BE2C (cell line): ENCODE results near the gene UNC13C.

ENCODE experiments used
- DNase-seq: peaks from one replicate; pipeline ENCODE4 v3.0.0-alpha.2; 2020
- H3K27me3 ChIP-seq: fragments of 250-450 bp; sonication (Bioruptor Pico); 2 replicates; pipeline ENCODE4 v1.5.1; 2020; ENCODE audit warnings: mild to moderate bottlenecking
- H3K36me3 ChIP-seq: fragments of 250-450 bp; sonication (Bioruptor Pico); 2 replicates; pipeline ENCODE4 v1.5.1; 2020; ENCODE audit warnings: mild to moderate bottlenecking
- H3K4me1 ChIP-seq: fragments of 250-450 bp; sonication (Bioruptor Pico); 2 replicates; pipeline ENCODE4 v1.5.1; 2020
- H3K4me3 ChIP-seq: 2 replicates; pipeline ENCODE4 v1.5.1; 2011; ENCODE audit warnings: low read depth, low read length
- H3K9me3 ChIP-seq: fragments of 250-450 bp; sonication (Bioruptor Pico); 2 replicates; pipeline ENCODE4 v1.5.1; 2020
- CTCF ChIP-seq: IDR thresholded peaks from 2 replicates; pipeline ENCODE4 v1.5.1; 2012; ENCODE audit warnings: mild to moderate bottlenecking, low read depth, low read length

UNC13C gene

DNA sequence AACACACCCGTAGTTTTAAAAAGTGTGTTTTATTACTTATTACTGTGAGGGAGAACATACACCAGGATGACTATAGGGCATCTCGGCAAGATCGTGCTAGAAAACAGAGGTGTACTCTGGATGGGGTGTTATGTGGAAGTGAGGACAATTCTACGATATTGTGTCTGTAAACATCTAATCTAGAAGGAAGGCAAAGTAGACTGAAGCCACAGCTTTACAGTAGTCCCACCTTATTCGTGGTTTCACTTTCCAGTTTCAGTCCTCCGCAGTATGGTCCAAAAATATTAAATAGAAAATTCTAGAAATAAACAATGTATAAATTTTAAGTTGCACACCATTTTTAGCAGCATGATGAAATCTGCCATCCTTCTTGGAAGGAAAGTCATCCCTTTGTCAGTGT is 277.9 kb downstream of the UNC13C start:
- Histone ChIP-seq H3K27me3 (no peaks in the 10 kb centered on the region), H3K4me1 (no peaks in the 10 kb centered on the region), H3K36me3 (no peaks in the 10 kb centered on the region), H3K4me3 (no peak overlapping the region), H3K9me3 (no peaks in the 10 kb centered on the region)
- DNase-seq: no peak
- no peak for TF ChIP-seq CTCF

DNA sequence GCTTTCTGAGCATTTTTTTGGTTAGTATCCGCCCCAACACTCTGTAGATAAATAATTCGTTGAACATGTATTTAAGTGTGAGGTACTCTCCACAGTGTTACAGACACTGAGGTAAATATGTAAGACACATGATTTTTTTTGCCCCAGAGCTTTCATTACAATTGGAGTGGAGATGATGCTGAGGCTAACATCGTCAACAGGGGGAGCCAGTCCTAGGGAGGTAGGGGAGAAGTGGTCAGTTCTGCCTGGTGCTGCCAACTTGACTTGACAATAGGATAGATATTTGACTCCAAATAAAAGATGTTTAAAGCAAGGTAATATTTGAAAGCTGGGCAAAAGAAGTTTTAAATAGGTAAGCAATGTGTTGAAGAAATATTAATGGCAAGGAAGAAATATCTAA is 295.7 kb downstream of the UNC13C start:
- no peak overlapping the region for H3K4me3 ChIP-seq
- peak; percentile 52 for TF ChIP-seq CTCF
- no peaks in the 10 kb centered on the region for H3K4me1 ChIP-seq
- no peaks in the 10 kb centered on the region for H3K36me3 ChIP-seq
- DNase-seq: peak; percentile 16
- no peaks in the 10 kb centered on the region for H3K9me3 ChIP-seq
- H3K27me3 ChIP-seq: no peaks in the 10 kb centered on the region

DNA sequence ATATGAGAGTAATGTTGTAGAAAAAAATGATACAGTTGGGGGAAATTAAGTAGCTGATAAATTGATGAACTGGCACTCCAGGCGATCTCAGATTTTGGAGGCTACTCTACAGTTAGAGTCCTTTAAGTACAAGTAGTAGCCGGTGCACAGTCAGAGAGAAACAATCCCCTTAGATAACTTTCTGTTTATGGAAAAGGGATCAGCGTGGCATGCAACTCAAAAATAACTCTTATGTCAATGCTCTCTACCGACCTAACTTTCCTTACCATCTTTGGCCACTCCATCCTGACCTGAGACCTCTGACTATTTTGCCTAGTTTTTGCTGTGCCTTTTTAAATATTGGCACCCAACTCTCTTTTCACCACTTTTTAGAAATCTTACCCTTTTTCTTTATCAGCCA is 299.6 kb downstream of the UNC13C start:
- no peak for DNase-seq
- TF ChIP-seq CTCF: no peak
- H3K27me3 ChIP-seq: no peaks in the 10 kb centered on the region

GRCh38 chr15:54280726-54281125 is 302.5 kb downstream of the UNC13C start:
- no peaks in the 10 kb centered on the region for H3K36me3 ChIP-seq
- no peak for DNase-seq
- H3K27me3 ChIP-seq: no peaks in the 10 kb centered on the region
- no peaks in the 10 kb centered on the region for H3K9me3 ChIP-seq
- no peak for TF ChIP-seq CTCF
- H3K4me1 ChIP-seq: no peaks in the 10 kb centered on the region
- H3K4me3 ChIP-seq: no peak overlapping the region

More for the DNA sequence above, 299.6 kb downstream of the UNC13C start:
- Histone ChIP-seq H3K36me3 (no peaks in the 10 kb centered on the region), H3K9me3 (no peaks in the 10 kb centered on the region), H3K4me3 (no peak overlapping the region), H3K4me1 (no peaks in the 10 kb centered on the region)

DNA sequence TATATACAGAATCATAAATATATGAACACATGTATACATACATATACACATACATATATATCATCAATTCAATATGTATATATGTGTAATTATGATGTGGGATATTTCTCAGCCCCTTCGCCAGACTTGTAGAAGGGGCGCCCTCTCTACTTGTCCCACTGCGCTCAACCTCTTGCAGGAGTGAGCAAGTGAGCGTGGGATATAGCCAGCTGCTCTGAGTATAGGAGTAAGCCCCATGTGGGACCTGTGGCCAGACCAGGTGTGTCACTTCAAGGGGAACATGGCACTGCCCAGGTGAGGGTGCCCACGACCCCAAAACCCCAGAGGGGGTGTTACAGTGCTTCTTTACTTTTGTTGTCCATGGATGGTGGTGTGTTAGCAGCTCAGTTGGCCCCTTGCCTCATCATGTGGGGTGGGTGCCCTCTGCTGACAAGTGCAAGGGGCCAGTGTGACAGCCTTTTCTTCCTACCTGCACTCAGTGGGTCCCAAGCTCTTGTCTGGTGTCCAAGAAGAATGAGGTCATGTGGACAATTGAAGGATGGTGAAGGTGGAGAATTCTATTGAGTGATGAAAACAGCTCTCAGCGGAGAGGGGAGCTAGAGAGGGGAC is 304.1 kb downstream of the UNC13C start:
- Histone ChIP-seq H3K27me3 (no peaks in the 10 kb centered on the region), H3K4me1 (no peaks in the 10 kb centered on the region), H3K36me3 (no peaks in the 10 kb centered on the region), H3K4me3 (no peak overlapping the region), H3K9me3 (no peaks in the 10 kb centered on the region)
- TF ChIP-seq CTCF: peak; percentile 19; the same call in 1 of the 2 replicates
- DNase-seq: peak; percentile 11

DNA sequence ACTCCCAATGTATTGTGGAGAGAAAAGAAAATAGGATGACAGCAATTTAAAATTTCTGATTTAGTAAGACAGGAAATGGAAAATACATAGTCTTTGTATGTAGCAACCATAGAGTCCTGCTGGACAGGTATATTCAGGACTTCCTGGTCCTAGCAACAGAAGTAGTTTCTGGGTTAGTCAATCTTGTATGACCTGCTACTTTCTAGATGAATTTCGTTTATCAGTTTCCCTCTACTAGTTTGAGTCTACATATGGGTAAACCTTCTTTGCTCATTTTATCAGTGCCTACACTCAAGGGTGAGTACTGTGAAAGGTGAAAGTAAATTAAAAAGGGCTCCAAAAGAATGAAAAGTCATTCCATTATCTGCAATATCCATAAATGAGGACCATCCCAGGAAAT is 309.8 kb downstream of the UNC13C start:
- Histone ChIP-seq H3K9me3 (no peaks in the 10 kb centered on the region), H3K36me3 (no peaks in the 10 kb centered on the region), H3K4me1 (no peaks in the 10 kb centered on the region), H3K4me3 (no peak overlapping the region), H3K27me3 (no peaks in the 10 kb centered on the region)
- TF ChIP-seq CTCF: no peak
- no peak for DNase-seq
